GM21423 (cell line): ENCODE measurements around the gene TIMM23.

Experiments used
- ATAC-seq: cut with Tn5 transposase; IDR thresholded peaks from one replicate; pipeline ENCODE4 v1.9.1; 2021; ENCODE audit warnings: mild to moderate bottlenecking, moderate library complexity; ENCODE audit not compliant: unreplicated experiment

TIMM23 gene

DNA sequence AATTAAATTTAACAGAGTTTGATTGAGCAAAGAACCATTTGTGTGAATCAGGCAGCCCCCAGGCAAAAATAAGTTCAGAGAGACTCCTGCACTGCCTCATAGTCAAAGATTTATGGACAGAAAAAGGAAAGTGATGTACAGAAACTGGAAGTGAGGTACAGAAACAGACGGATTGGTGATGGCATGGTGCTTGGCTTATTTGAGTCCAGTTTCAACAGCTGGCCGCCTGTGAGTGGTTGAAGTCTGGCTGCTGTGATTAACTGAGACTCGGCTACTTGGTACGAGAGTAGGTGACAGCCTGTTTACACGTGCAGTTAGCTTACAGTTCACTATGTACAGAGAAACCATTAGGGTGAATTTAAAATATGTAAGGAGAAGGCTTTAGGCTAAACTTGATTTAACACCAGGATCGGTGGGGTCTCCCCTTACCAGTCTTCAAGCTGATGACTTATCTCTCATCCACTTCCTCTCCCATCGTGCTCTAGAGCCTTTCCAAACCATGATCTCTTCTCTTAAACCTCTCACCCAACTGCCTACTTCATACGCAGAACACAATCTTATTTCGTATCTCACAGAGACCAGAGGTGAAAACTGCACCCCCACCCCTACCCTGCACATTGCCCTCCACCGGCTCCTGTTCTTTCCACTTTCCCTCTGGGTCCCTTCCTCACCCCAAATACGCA lies 78.8 kb downstream of the TIMM23 start:
- no peak for ATAC-seq

DNA sequence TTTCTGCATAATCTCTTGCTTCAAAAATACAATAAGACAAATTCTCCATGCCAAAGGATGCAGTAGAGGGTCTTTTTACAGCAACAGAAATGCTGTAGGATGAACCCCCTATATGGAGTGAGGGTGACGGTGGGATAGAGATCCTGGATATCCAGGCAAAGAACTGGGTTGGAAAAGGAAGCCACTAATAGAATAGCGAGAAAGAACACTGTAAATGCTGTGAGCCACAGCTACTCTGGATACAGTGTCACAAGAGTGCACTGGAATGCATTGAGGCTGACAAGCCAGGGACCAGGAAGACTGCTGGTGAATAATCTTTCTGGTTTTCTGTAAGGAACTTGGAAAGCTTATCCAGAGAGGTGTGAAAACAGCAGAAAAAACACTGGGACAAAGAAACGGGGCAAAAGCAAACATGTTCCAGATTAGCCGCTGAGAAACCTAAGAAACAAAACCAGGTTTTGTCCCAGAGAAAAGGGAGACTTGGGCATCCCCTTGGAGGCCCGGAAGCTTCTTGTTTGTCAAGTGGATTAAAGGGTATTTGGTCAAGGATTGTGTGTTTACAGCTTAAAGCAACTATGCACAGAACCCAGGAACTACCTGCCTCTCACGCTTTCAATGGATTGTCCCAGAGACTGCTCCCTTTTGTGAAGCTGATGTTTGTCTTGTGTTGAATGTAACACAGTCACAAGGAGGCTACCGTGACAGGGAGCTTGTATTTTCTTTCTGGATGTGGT lies 79.9 kb downstream of the TIMM23 start:
- ATAC-seq, result no peak

DNA sequence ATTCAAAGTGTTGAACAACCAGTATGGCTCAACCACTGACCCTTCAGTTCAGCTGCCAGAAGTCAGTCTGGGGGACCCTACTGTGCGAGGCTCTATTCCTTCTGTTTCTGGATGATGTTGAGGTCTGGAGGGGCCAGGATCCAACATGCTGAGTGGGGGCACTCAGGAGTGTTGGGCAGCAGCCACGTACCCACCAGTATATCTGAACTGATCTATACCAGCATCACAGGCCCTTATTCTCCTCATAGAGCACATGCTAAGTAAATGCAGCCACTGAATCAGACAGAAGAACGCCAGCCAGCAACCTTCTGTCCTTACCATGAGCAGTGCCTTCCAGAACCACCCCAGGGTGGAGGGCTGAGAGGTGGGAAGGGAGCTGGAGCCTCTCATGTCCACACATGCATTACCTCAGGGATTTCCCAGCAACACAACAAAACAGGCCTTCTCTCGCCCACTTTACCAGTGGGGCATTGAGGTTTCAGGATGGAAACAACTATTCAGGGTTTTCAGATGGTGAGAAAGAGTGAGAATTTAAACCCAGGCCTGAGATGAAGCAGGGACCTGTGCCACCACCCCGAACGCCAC lies 80.6 kb downstream of the TIMM23 start:
- ATAC-seq, result no peak
